Mucosa of rectum (tissue), 2 donors: ENCODE results near the gene RNF145.
"Not testable (repeated sequence)": the region's sequence is repeated elsewhere in the genome, so short reads cannot be mapped to it uniquely, and the experiment has no call there.

Experiments
- H3K27ac ChIP-seq, 2 donors: one replicate each; pipeline ENCODE4 v1.7.0; 2013; ENCODE audit warnings: inconsistent platforms in 2 of 2, low read depth in 2 of 2, low read length in 2 of 2
- H3K27me3 ChIP-seq, 2 donors: one replicate each; pipeline ENCODE4 v1.7.0; 2013; ENCODE audit warnings: low read length in 2 of 2; ENCODE audit not compliant: control insufficient read depth in 2 of 2, insufficient read depth in 2 of 2
- H3K36me3 ChIP-seq, 2 donors: one replicate each; pipeline ENCODE4 v1.7.0; 2013; ENCODE audit warnings: low read length in 2 of 2; ENCODE audit not compliant: control insufficient read depth in 2 of 2, insufficient read depth in 2 of 2
- H3K4me1 ChIP-seq, 2 donors: one replicate each; pipeline ENCODE4 v1.7.0; 2013; ENCODE audit warnings: low read length in 2 of 2, mild to moderate bottlenecking in 1 of 2; ENCODE audit not compliant: control insufficient read depth in 2 of 2, insufficient read depth in 2 of 2
- H3K4me3 ChIP-seq, 2 donors: one replicate each; pipeline ENCODE4 v1.7.0; 2013; ENCODE audit warnings: low read length in 2 of 2
- H3K9ac ChIP-seq, 2 donors: one replicate each; pipeline ENCODE4 v1.7.0; 2013; ENCODE audit warnings: low read length in 2 of 2, low read depth in 1 of 2, mild to moderate bottlenecking in 1 of 2
- H3K9me3 ChIP-seq, 2 donors: one replicate each; pipeline ENCODE4 v1.7.0; 2013; ENCODE audit warnings: low read length in 2 of 2; ENCODE audit not compliant: control insufficient read depth in 2 of 2
- donor health status: healthy.
- donor health status: Normal muscosa, but diverticular disease.

Gene RNF145

DNA sequence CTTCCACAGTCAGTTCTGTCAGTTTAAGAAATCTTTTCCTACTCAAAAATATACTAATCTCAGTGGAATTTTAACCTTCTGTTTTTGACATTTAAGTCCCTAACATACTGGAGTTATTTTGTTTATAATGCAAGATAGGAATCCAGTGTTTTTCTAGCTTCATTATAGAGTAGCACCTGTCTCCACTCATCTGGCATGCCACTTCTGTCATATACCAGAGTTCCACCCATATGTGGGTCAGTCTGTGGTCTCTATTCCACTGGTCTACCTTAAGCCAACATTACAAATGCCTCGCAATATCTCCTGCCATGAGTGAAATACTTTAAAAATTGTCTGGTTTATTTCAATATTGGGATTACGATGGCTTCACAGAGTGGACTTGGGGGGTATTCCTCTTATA is 42.9 kb downstream of the RNF145 start:
- H3K27me3 ChIP-seq = no peaks in the 10 kb centered on the region
- H3K36me3 ChIP-seq = peaks cover 11 to 12% of the 10 kb centered on the region in 2 donors
- no peak overlapping the region for H3K27ac ChIP-seq
- H3K4me1 ChIP-seq = no peaks in the 10 kb centered on the region
- H3K9ac ChIP-seq = no peak overlapping the region
- H3K9me3 ChIP-seq = no peaks in the 10 kb centered on the region
- H3K4me3 ChIP-seq = no peak overlapping the region

- no peaks in the 10 kb centered on the region for H3K27me3 ChIP-seq
- H3K4me3 ChIP-seq = no peak overlapping the region
- no peaks in the 10 kb centered on the region for H3K9me3 ChIP-seq
- H3K4me1 ChIP-seq = no peaks in the 10 kb centered on the region
- peaks cover 21 to 27% of the 10 kb centered on the region in 2 donors for H3K36me3 ChIP-seq
- no peak overlapping the region for H3K27ac ChIP-seq
- no peak overlapping the region for H3K9ac ChIP-seq
These were observed 45.7 kb downstream of the RNF145 start for GRCh38 chr5:159163701-159164046.

DNA sequence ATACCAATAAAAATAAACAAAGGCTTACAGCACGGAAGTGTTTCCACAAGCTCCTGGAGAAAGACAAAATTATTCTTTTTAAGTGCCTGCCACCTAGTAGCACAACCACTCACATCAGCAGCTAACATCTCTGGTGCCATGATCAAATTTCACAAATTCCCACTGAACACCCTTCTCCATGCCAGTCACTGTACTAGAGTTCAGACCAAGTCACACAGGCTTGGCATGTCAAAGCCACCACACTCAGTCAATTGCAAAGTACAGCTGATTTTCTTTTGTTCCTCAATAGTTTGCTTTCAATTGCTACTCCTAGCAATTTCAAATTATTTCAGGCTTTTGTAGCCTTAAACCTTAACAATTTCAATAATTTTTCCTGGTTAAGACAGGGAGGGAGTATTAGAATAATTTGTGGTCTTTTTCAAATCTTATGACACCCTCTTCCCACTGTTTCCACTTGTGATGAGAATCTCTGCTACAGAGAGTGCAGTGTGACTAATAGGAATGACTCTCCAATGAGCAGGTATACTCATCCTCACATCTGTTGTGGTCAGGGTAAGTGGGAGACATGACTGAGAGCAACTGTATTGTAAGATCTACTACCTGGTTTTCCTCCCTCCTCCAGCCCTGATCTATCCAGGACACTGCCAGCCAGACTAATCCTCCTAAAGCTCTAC is 46.2 kb downstream of the RNF145 start:
- Histone ChIP-seq H3K9me3 (no peaks in the 10 kb centered on the region), H3K27me3 (no peaks in the 10 kb centered on the region), H3K9ac (no peak overlapping the region), H3K4me3 (no peak overlapping the region), H3K27ac (no peak overlapping the region), H3K36me3 (peaks cover 25 to 31% of the 10 kb centered on the region in 2 donors), H3K4me1 (no peaks in the 10 kb centered on the region)

DNA sequence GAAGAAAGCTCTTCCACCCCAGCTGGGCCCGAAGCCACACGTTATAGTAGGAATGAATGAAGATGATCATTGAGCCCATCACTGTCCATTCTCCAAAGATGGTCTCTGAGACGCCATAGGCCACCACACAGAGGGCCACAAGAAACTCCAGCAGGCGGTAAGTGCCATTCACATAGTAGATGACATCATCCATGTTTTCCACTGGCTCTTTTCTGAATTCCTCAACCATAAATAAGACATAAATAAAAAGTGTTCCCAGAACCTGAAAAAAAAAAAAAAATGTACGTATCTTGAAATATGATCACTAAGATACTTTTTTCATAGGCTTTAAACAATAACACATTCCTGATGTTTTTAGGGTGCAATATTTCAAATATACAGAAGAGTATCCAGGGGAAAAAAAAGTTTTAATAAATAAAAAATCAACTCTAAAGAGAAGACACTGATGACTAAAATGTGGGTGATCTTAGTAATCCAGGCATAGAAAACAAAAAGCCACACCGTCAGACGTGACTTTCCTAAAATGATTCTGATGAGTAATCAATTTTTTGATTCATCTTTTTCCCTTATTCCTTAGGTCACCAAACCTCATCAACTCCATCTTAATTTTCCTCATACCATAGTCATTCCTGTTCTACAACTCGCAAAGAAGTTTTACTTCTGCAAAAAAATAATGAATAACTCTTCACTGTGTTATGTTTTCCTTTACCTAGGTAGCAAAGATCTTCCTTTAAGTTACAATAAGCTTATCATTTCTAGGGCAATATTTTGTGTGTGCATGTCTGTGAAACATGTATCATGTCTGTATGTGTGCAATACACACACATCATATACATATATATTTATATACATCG is 47.8 kb downstream of the RNF145 start:
- no peak overlapping the region for H3K27ac ChIP-seq
- H3K27me3 ChIP-seq = no peaks in the 10 kb centered on the region
- H3K36me3 ChIP-seq = peaks cover 27 to 29% of the 10 kb centered on the region in 2 donors
- H3K9me3 ChIP-seq = no peaks in the 10 kb centered on the region
- H3K9ac ChIP-seq = no peak overlapping the region
- H3K4me1 ChIP-seq = no peaks in the 10 kb centered on the region
- no peak overlapping the region for H3K4me3 ChIP-seq

GRCh38 chr5:159158553-159159091 is 50.7 kb downstream of the RNF145 start:
- H3K27me3 ChIP-seq, H3K27ac ChIP-seq, H3K9me3 ChIP-seq, H3K9ac ChIP-seq, H3K4me3 ChIP-seq, H3K4me1 ChIP-seq: not testable (repeated sequence)
- H3K36me3 ChIP-seq = peaks cover 24 to 28% of the 10 kb centered on the region in 2 donors

GRCh38 chr5:159157552-159157951 is 51.8 kb downstream of the RNF145 start:
- Histone ChIP-seq H3K9me3 (no peaks in the 10 kb centered on the region), H3K36me3 (peaks cover 24 to 28% of the 10 kb centered on the region in 2 donors), H3K27ac (no peak overlapping the region), H3K27me3 (no peaks in the 10 kb centered on the region), H3K4me1 (no peaks in the 10 kb centered on the region), H3K9ac (no peak overlapping the region), H3K4me3 (no peak overlapping the region)

DNA sequence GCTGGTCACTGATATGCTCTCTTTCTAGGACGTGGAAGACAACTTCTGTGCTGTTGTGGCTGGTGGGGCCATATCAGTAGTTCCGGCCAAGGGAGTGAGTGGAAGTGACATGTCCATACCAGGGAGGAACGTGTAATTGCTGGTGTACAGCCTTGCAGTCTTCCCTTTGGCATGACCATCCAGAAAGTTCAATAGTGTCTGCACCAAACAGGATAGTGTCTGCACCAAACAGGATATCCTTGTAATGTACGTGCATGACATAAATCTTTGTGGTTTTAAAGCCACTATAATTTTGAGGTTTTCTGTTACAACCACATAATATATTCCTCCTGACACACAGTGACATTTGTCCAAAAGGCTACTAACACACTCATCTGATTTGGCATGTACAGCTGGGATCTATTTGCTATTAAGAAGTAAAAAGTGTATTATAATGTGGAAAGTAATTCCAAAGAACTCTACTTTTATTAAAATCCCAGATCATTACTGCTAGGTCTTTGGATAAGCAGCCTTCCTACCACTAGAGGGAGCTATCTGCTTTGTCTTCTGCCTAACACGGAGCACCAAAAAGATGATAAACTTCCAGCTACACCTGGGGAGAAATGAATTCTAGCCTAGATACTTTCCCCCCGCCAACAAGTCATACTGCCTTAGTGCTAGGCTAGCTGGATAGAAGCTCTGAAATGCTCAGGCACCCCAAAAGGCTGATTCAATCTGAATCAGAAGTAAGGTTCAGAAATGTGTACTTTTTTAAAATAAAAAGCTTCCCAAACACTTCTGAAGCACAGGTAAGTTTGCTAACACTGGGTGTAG is 52.7 kb downstream of the RNF145 start:
- no peaks in the 10 kb centered on the region for H3K9me3 ChIP-seq
- peaks cover 22 to 24% of the 10 kb centered on the region in 2 donors for H3K36me3 ChIP-seq
- H3K4me1 ChIP-seq = no peaks in the 10 kb centered on the region
- no peak overlapping the region for H3K27ac ChIP-seq
- no peaks in the 10 kb centered on the region for H3K27me3 ChIP-seq
- H3K4me3 ChIP-seq = no peak overlapping the region
- H3K9ac ChIP-seq = no peak overlapping the region

DNA sequence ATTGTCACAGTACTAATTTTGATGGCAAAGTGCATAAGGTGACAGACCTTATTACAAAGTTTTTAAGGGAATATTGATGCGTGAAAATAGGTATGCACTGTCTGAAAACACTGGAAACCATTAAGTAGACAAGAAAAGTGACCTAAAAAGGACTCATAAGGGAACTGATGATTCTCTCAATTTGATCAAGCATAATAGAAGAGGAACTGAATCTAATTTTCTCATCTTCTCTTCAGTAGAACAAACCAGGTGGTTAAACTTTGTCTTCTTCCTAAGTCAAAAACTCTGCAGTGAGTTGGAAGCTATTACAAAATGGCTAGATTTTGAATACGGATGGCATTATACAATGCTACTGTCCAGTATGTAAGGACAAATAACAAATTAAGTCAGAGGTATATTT is 53.4 kb downstream of the RNF145 start:
- Histone ChIP-seq H3K4me3 (no peak overlapping the region), H3K27ac (no peak overlapping the region), H3K4me1 (no peaks in the 10 kb centered on the region), H3K9me3 (no peaks in the 10 kb centered on the region), H3K36me3 (peaks cover 19 to 20% of the 10 kb centered on the region in 2 donors), H3K9ac (no peak overlapping the region), H3K27me3 (no peaks in the 10 kb centered on the region)

- Histone ChIP-seq H3K36me3 (peaks cover under 1 to 2% of the 10 kb centered on the region in 2 donors), H3K27me3 (no peaks in the 10 kb centered on the region), H3K9me3 (no peaks in the 10 kb centered on the region), H3K4me3 (no peak overlapping the region), H3K9ac (no peak overlapping the region), H3K27ac (no peak overlapping the region), H3K4me1 (no peaks in the 10 kb centered on the region)
These were observed 56.5 kb downstream of the RNF145 start for GRCh38 chr5:159152876-159153275.

GRCh38 chr5:159149085-159149484 is 60.3 kb downstream of the RNF145 start:
- Histone ChIP-seq H3K4me1 (no peaks in the 10 kb centered on the region), H3K27ac (no peak overlapping the region), H3K4me3 (no peak overlapping the region), H3K9me3 (no peaks in the 10 kb centered on the region), H3K27me3 (peaks cover 0 to 4% of the 10 kb centered on the region in 2 donors), H3K36me3 (no peaks in the 10 kb centered on the region), H3K9ac (no peak overlapping the region)
